Activated CD4-positive, alpha-beta T cell treated with anti-CD3 and anti-CD28 coated beads for 4 hours (primary cell): ENCODE results near the gene CAMSAP1.

ENCODE experiments used
- DNase-seq, 2 donors: peaks; one replicate each; pipeline ENCODE4 v3.0.0-alpha.2; 2020

The CAMSAP1 gene

GRCh38 chr9:135827301-135827700 is 80.0 kb downstream of the CAMSAP1 start:
- DNase-seq = no peak

- DNase-seq = no peak
Observed at GRCh38 chr9:135826188-135826545, 81.2 kb downstream of the CAMSAP1 start.

GRCh38 chr9:135825435-135826187 is 81.7 kb downstream of the CAMSAP1 start:
- no peak for DNase-seq

GRCh38 chr9:135823036-135823435 is 84.3 kb downstream of the CAMSAP1 start:
- no peak for DNase-seq

GRCh38 chr9:135822374-135822755 is 85.0 kb downstream of the CAMSAP1 start:
- no peak for DNase-seq

- DNase-seq = no peak
Observed at GRCh38 chr9:135821733-135822373, 85.5 kb downstream of the CAMSAP1 start.

- no peak for DNase-seq
Observed at GRCh38 chr9:135821116-135821515, 86.2 kb downstream of the CAMSAP1 start.

GRCh38 chr9:135820661-135821060 is 86.7 kb downstream of the CAMSAP1 start:
- DNase-seq = no peak

- DNase-seq = no peak
Observed at GRCh38 chr9:135819905-135820304, 87.4 kb downstream of the CAMSAP1 start.

- DNase-seq = no peak
Observed at GRCh38 chr9:135818718-135819475, 88.4 kb downstream of the CAMSAP1 start.

GRCh38 chr9:135817951-135818717 is 89.2 kb downstream of the CAMSAP1 start:
- DNase-seq = no peak

GRCh38 chr9:135816651-135816970 is 90.7 kb downstream of the CAMSAP1 start:
- DNase-seq = no peak

- DNase-seq = no peak
Observed at GRCh38 chr9:135815830-135816650, 91.3 kb downstream of the CAMSAP1 start.

- no peak for DNase-seq
Observed at GRCh38 chr9:135815413-135815812, 91.9 kb downstream of the CAMSAP1 start.

- DNase-seq = no peak
Observed at GRCh38 chr9:135814421-135815095, 92.8 kb downstream of the CAMSAP1 start.

- no peak for DNase-seq
Observed at GRCh38 chr9:135813671-135814290, 93.6 kb downstream of the CAMSAP1 start.

GRCh38 chr9:135812961-135813360 is 94.4 kb downstream of the CAMSAP1 start:
- no peak for DNase-seq

- no peak for DNase-seq
Observed at GRCh38 chr9:135811801-135812200, 95.5 kb downstream of the CAMSAP1 start.

GRCh38 chr9:135810806-135811575 is 96.4 kb downstream of the CAMSAP1 start:
- DNase-seq = no peak

- no peak for DNase-seq
Observed at GRCh38 chr9:135809166-135809565, 98.2 kb downstream of the CAMSAP1 start.
